GM18873 (cell line): ENCODE measurements around the gene VSIG10L.

ENCODE experiments used
- ATAC-seq: cut with Tn5 transposase; IDR thresholded peaks from one replicate; pipeline ENCODE4 v1.9.1; 2021; ENCODE audit warnings: mild to moderate bottlenecking, moderate library complexity, moderate number of reproducible peaks; ENCODE audit not compliant: unreplicated experiment, low FRiP score

The VSIG10L gene

DNA sequence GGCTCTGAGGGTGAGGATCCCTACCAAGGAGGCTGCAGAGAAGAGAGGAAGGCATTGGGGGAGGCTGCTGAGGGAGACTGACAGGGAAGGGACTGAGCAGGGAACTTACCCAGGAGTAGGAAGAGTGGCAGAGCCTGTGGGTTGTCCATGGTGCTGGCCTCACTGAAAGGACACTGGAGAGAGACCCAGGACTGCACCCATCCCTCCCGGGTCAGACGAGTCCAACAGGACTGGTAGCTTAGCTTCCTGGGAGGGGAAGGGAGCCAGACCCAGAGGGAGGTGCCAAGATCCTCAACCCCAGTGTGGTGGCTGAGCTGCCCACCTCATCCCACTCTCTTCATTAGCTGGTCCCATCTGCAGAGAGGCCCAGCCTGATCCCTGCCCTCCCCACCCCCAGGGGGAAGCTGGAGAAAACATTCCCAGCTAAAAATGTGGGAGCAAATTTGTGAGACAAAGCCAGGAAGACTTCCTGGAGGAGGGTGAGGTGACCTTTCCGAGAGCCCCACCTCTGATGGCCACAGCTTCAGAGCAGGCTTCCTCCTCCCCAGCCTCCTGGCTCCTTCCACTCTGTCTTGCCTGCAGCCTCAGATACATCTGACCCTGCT is at the start of gene VSIG10L:
Gene VSIG10L, minus strand, starts transcription at position 164 of the 605 bp plus-strand sequence. Its CDS starts 15 bp downstream, at position 149.
- no peak for ATAC-seq

DNA sequence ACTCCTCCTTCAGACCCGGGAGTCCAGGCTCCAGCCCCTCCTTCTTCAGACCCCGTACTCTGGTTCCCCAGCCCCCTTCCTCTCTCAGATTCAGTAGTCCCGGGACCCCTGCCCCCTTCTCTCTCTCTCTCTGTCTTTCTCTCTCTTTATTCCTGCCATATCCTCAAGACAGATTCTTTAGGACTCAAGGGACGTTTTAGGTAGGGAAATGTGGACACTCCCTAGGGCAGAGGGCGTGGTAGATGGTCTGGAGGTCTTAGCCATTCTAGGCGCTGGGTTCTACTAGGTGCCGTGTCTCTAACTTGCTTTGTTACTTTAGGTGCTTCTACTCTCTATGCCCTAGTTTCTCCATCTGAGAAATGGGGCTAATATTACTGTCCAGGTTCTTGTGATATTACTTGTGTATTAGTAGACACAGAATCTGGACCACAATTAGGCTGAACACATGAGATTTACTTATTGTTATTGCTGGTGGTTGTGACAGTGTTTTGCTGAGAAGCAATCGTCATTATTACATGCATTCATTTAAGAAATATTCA is 49.2 kb upstream of the VSIG10L start:
- no peak for ATAC-seq

DNA sequence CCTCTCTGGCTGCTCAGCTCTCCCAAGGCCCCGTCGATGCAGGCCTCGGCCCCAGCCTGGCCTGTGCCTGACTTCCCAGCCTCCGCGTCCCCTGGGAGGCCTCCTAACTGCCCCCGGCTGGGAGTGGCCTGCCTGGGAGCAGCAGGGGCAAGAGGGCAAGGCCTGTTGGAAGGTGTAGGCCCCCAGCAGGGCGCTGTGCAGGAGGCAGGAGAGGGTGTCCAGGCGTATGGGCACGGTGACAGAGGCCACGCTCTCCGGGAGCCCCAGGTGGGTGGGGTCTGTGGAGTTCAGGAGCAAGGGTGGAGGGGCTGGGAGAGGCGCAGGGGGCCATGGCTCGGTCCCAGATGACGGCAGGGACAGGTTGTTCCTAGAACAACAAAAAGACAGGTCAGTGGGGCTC is 47.2 kb upstream of the VSIG10L start:
- no peak for ATAC-seq

DNA sequence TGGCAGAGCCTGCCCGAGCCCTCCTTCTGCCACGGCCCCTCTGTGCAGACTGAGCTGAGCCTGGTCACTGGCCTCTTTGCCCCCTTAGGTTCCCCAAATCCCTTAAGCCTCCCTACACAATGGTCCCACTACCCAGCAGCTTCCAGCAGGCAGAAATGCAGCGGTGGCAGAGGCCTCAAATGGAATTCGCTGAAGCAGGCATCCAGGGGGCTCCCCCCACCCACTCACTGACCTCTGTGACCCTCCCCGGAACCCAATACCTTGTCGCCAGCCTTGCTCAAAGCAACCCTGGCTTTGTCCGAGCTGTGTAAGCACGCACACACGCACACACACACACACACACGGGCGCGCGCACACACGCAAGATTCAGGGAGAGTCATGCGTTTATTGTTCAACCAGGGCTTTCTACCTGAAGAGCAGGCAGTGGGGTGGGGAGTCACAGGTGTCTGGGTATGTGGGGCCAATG is 46.0 kb upstream of the VSIG10L start, which contains the start of gene LIM2:
Gene LIM2, minus strand, starts transcription at position 51 of the 466 bp plus-strand sequence. CDS start 531 bp downstream, outside the sequence.
- ATAC-seq = no peak

DNA sequence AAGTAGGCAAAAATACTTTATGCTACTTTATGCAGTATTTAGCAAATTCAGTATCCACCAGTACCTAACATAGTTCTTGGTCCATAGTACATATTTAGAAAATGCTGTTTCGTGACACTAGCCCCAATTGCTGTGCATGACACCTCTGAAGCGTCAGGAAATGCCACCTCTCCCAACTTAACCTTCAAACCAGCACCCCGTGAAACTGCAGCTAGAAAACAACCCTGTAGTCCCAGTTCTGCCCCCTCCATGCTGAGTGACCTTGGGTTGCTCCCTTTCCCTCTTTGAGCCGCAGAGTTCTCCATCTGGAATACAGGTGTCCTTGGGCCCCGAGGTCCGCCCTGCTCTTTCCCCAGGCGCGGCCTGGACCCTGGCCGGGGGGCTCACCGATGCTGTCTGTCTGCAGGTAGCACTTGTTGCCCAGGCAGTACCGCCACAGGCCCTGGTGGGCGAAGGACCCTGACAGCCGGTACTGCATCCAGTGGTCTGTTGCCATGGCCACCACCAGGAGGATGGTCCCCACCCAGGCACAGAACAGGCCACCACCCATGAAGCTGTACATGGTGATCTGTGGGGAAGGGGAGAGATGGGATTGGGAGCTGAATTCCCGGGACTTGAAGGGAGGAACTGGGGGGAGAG is 45.1 kb upstream of the VSIG10L start:
- no peak for ATAC-seq

GRCh38 chr19:51382004-51382403 is 40.1 kb upstream of the VSIG10L start:
- ATAC-seq = no peak

DNA sequence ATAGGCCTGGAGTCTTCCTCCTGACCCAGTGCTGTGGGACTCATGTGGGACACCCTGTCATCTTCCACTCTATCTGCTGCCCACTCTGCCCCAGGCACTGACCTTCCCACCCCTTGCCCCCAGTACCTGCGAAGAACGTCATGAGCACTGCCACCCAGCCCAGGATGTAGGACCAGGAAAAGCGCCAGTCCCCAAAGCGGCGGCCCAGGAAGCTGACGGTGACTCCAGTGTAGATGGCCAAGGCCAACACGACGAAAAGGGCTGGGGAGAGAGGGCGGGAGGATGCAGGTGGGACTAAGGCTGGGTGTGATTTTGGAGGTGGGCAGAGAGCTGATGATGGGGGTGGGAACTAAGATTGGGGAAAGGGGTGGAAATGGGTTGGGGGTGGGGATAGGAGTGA is 38.4 kb upstream of the VSIG10L start:
- no peak for ATAC-seq

- ATAC-seq = no peak
These were observed 35.5 kb upstream of the VSIG10L start for GRCh38 chr19:51377422-51377821.

DNA sequence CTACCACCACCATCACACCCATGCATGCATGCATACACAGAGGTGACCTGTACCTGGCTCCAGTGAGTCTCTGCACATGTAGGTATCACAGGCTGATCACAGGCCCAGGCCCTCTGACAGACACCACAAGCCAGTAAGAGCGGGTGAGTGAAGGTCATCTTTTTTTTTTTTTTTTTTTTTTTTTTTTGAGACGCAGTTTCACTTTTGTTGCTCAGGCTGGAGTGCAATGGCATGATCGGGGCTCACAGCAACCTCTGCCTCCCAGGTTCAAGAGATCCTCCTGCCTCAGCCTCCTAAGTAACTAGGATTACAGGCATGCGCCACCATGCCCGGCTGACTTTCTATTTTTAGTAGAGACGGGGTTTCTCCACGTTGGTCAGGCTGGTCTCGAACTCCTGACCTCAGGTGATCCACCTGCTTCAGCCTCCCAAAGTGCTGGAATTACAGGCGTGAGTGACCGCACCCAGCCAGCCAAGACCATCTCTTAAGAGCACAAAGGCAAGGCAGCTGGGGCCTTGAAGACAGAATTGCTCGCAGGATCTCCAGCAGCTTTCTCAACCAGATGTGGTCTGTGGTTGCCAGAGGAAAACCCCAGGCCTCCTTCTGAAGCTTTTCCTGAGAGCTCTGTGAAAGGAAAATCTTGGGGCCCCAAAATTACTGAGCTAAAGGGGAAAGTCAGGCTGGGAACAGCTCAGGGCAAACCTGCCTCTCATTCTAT is 33.7 kb upstream of the VSIG10L start:
- ATAC-seq = no peak

DNA sequence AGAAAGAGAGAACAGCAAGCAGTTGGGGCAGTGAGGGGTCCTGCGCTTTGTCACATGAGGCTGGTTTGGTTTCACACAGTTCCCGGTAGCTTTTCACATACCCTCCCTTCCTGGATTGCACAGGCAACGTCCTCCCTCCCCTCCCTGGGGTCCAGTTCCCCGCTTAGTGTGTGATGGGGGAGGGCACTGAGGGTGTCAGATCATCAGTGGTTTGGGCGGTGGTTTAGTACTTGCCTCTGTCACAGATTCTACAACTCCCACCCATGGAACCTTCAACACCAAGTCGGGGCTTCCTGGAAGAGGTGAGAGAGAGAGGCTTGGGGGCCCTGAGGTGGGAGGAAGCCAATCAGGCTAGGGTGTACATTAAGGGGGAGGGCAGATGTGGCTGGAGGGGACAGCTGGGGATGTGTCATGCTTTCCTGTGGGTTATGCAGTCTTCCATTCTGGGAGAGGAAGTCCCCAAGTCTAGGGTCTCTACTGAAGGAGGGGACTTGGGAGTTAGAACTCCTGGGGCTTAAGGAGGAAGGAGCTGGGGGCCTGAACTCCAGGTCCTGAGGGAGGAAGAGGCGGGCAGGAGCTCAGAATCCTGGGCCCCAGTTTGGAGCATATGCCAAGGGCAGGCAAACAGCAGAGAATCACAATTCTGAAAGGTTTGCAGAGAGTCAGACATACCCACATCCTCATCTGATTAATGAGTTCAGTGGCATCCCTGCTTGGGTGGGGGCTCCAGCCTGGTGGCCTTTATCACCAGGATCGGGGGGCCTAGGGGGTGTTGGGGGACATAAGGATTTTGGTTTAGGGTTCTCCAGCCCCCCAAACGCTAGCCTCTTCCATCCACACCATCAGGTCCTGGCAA is 30.9 kb upstream of the VSIG10L start, which contains the start of gene NKG7:
Gene NKG7, minus strand, starts transcription at position 6 of the 856 bp plus-strand sequence. CDS start 119 bp downstream, outside the sequence.
- ATAC-seq = no peak

GRCh38 chr19:51372021-51372648 is 30.2 kb upstream of the VSIG10L start:
- ATAC-seq = no peak

DNA sequence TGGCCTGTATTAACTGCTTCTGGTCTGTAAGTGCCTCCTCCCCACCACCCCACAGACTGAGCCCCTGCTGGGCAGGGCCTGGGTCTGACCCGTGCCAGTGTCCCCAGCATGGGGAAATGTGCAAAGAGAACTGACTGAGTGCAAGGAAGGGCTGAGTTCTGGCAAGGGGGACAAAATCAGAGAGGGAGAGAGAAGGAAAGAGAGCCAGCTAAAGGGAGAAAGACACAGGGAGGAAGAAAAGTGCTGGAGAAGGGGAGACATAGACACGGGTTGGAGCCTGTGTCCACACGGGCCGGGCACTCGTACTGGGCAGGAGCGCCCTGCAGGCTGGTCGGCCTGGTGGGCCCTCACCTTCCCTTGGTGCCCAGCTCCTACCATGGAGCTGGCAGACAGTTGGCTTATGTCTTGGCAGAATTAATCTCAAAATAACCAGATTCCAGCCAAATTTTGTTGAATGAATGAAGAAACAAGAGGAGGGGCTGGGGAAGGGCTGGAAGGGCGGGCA is 29.3 kb upstream of the VSIG10L start:
- no peak for ATAC-seq

DNA sequence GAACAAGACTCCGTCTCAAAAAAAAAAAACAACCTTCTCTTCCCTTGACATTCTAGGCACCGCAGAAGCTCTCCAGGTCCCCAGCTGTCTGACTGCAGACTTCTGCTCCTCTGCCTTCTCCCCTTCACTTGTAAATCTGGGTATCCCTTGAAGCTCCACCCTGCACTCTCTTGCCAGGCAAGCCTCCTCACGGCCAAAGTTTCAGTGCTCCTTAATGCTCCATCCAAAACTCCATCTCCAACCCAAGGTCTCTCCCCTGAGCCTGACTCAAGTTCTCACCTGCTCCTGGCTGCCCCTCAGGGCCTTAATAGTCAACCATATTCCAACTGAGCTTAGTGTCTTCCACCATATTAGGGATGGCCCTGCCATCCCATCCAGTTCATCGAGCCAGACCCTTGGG is 28.3 kb upstream of the VSIG10L start:
- no peak for ATAC-seq

DNA sequence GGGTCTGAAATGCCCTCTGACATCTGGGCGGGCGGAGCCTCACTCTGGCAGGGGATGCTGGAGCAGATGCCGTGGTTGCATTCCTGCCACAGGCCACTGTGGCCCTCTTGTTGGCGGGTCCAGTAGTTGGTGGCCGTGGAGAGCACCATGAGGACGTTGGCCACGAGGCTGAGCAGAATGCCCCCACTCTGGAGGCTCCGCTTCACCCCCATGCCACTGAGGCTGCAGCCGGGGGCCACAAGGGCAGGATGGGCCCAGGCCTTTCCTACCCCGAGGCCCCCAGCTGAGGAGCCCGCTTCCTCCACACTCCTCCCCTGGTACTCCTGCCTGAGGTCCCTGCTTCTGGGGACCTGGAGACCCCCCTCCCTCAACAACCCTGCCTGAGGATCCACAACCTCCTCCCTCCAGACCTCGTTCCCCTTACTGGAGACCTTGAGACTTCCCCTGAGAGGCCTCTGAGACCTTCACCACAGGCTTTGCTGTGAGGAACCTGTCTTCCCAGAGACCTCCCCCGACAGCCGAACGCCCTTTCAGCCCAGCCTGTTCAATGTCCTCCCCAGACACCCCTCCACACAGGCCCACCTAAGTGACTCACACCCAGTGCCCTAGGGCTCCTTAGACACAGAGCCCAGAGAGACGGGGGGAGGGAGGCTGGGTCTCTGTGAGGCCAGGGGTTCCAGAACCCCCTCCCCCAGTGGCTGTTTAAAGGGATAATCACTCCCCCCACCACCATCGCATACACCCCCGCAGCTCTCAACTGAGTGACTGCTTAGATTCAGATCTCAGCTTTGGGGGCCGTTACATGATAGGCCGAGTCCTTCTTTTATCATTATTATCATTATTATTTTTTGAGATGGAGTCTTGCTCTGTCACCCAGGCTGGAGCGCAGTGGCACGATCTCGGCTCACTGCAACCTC is 26.7 kb upstream of the VSIG10L start, which contains the start of gene CLDND2:
Gene CLDND2, minus strand, starts transcription at position 638 of the 917 bp plus-strand sequence. Its CDS starts 426 bp downstream, at position 212.
- no peak for ATAC-seq

DNA sequence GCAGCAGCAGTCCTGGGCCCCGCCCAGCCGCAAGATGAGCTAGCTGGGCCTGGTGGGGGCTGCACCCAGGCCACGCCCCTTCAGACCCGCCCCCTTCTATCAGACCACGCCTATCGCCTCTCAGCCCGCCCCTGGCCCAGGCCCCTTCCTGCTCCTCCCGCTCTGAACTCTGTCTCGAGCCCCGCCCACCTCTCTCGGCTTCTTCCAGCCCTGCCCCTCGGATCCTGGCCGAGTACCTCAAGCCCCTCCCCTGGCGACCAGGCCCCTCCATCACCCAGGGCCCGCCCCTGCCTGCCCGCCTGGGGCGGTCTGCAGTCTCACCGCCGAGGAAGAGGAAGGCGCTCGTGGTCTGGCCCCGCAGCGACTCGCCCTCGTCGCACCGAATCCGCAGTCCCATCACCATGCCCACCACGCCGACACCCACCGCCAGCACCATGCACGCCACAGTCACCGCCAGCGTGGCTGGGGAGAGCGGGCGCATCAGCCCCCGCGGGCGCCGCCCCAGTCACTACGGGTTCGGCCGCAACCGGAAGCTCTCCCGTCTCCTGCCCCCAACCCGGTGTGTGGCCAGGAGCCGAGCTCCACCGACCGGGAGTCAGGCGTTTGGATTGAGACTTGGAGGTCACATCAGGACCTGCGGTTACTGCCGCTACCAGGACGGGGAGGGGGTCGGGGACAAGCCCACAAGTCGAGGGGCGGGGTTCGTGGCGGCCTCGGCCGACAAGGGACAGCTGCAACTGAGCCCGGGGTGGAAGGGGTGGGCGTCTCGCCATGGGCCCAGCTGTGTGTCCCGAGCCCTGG is 25.8 kb upstream of the VSIG10L start:
- peak; percentile 65 for ATAC-seq

DNA sequence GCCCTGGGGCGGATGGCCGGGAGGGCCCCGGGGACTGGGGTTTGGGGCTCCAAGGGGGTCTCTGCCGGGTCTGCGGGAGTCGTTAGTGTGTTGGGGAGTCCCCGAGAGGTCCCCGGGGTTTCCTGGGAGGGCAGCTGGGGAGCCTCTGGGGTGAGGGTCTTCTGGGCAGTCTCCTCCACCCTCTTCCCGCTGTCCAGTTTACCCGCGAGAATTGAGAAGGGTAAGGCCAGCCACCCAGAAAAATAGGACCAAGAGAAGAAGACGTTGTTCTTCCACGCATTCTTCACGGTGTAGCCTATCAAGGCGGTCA is 25.3 kb upstream of the VSIG10L start:
- no peak for ATAC-seq

DNA sequence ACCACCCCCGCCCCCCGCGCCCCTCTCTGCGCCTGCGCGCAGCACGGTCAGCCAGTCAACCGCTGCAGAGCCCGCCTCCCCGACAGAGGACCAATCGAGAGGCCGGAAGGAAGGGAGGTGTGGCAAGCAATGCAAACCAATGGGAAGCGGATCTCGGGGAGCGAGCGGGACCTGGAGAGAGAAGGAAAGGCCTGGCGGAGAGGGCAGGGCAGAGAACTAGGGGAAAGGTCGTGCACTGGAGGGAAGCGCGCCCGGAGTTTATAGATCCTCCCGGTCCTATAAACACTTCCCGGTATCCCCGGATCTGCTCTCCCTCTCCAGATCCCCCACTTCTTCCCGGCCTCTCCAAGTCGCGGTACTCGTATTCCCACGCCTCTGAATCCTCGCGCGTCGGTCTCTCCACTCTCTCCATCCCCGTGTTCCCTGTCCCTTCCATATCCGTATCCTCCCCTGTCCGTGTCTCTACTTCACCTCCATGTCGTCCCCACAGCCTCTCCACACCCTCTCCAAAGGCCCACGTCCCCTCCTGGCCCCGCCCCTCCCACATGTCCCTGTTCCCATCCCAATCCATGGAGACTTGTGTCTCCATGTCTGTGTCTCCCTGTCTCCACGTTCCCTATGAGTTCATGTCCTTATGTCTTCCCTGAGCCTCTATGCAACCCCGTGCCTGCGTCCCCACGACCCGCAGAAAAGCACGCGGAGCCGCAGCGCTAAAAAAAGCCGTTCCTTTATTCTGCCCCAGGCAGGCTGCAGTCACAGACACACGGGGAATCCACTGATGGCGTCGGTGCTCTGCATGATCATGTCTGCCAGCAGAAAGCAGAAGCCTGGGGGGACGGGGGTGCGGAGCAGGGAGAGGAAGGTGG is 24.7 kb upstream of the VSIG10L start:
- peak; percentile 37 for ATAC-seq
